Activated T-helper 2 cell treated with anti-CD3 and anti-CD28 coated beads, Interferon-gamma antibody, Interleukin-2, Interleukin-4, amounts not matched to agents 10 μg/mL and 5 μg/mL and 100 μg/mL, durations not matched to agents 14 hours and 24 hours and 36 hours (primary cell): ENCODE data around the gene BLOC1S4. TPM values are rescaled to one million over a fixed set of nuclear protein-coding genes. Genes with fewer than 3 reads are reported as not detected.
"Not testable (repeated sequence)": the region's sequence is repeated elsewhere in the genome, so short reads cannot be mapped to it uniquely, and the experiment has no call there.

Experiments used
- DNase-seq: peaks from one replicate; pipeline ENCODE4 v3.0.0; 2021; ENCODE audit warnings: low spot score
- H3K27ac Mint-ChIP-seq: one replicate; pipeline ENCODE4 v1.8.0; 2021; ENCODE audit warnings: mixed read lengths
- H3K27me3 Mint-ChIP-seq: one replicate; pipeline ENCODE4 v1.8.0; 2021; ENCODE audit warnings: low read depth, mixed read lengths
- H3K36me3 Mint-ChIP-seq: one replicate; pipeline ENCODE4 v1.8.0; 2021; ENCODE audit warnings: low read depth, mixed read lengths
- H3K4me1 Mint-ChIP-seq: one replicate; pipeline ENCODE4 v1.8.0; 2021; ENCODE audit warnings: low read depth, mixed read lengths
- H3K4me3 Mint-ChIP-seq: one replicate; pipeline ENCODE4 v1.8.0; 2021; ENCODE audit warnings: low read depth, mild to moderate bottlenecking, moderate library complexity, mixed read lengths
- H3K9me3 Mint-ChIP-seq: one replicate; pipeline ENCODE4 v1.8.0; 2021; ENCODE audit warnings: mixed read lengths
- intact Hi-C: fragments of 100-400 bp; cut with micrococcal nuclease; formaldehyde crosslinking; loops from one replicate; pipeline ENCODE4 v1.15.1; 2023
- total RNA-seq: library from RNA; stranded (reverse); gene quantifications from 2 replicates; pipeline ENCODE4 v1.2.3, GENCODE V29; 2022

The BLOC1S4 gene, protein sequence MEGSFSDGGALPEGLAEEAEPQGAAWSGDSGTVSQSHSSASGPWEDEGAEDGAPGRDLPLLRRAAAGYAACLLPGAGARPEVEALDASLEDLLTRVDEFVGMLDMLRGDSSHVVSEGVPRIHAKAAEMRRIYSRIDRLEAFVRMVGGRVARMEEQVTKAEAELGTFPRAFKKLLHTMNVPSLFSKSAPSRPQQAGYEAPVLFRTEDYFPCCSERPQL
- 18.2 and 20.8 TPM in 2 replicates for total RNA-seq

- DNase-seq: peak; percentile 87
- Mint-ChIP-seq H3K9me3 (no peaks in the 10 kb centered on the region), H3K27me3 (no peaks in the 10 kb centered on the region), H3K36me3 (peaks cover 13% of the 10 kb centered on the region), H3K27ac (peak within 1 kb of the TSS; percentile 95), H3K4me1 (peaks cover 24% of the 10 kb centered on the region), H3K4me3 (peak within 1 kb of the TSS; percentile 92)
- intact Hi-C loops: loop anchor here (1.0 to 2.0 kb wide), 2 partner anchors 42 to 353 kb away; partner anchors contain the start of gene GRPEL1
Measured at GRCh38 chr4:6716018-6716911, at the start of gene BLOC1S4. TSS of gene BLOC1S4 (plus strand) at chr4:6716174. CDS start at chr4:6716210, 36 bp downstream.

- H3K27me3 Mint-ChIP-seq: peaks cover 3% of the 10 kb centered on the region
- DNase-seq: no peak
- H3K27ac Mint-ChIP-seq: no peak overlapping the region
- H3K4me1 Mint-ChIP-seq: peaks cover 3% of the 10 kb centered on the region
- no peaks in the 10 kb centered on the region for H3K36me3 Mint-ChIP-seq
- H3K9me3 Mint-ChIP-seq: no peaks in the 10 kb centered on the region
- H3K4me3 Mint-ChIP-seq: no peak overlapping the region
- intact Hi-C loops: no loop called here
Measured at GRCh38 chr4:6668391-6668790, 47.6 kb upstream of the BLOC1S4 start.

GRCh38 chr4:6671648-6672047 is 44.3 kb upstream of the BLOC1S4 start:
- intact Hi-C loops: loop anchor here (10.0 kb wide), 1 partner anchor 97 kb away; the partner anchor contains the start of gene MAN2B2
- H3K27ac Mint-ChIP-seq: no peak overlapping the region
- H3K27me3 Mint-ChIP-seq: no peaks in the 10 kb centered on the region
- H3K4me1 Mint-ChIP-seq: peaks cover 26% of the 10 kb centered on the region
- no peak overlapping the region for H3K4me3 Mint-ChIP-seq
- peaks cover 25% of the 10 kb centered on the region for H3K36me3 Mint-ChIP-seq
- no peaks in the 10 kb centered on the region for H3K9me3 Mint-ChIP-seq
- DNase-seq: no peak

- peaks cover 30% of the 10 kb centered on the region for H3K4me1 Mint-ChIP-seq
- H3K4me3 Mint-ChIP-seq: no peak overlapping the region
- H3K27me3 Mint-ChIP-seq: no peaks in the 10 kb centered on the region
- no peak for DNase-seq
- H3K27ac Mint-ChIP-seq: no peak overlapping the region
- intact Hi-C loops: loop anchor here (10.0 kb wide), 1 partner anchor 97 kb away; the partner anchor contains the start of gene MAN2B2
- H3K36me3 Mint-ChIP-seq: peaks cover 29% of the 10 kb centered on the region
- H3K9me3 Mint-ChIP-seq: no peaks in the 10 kb centered on the region
Measured at GRCh38 chr4:6672131-6672530, 43.8 kb upstream of the BLOC1S4 start.

DNA sequence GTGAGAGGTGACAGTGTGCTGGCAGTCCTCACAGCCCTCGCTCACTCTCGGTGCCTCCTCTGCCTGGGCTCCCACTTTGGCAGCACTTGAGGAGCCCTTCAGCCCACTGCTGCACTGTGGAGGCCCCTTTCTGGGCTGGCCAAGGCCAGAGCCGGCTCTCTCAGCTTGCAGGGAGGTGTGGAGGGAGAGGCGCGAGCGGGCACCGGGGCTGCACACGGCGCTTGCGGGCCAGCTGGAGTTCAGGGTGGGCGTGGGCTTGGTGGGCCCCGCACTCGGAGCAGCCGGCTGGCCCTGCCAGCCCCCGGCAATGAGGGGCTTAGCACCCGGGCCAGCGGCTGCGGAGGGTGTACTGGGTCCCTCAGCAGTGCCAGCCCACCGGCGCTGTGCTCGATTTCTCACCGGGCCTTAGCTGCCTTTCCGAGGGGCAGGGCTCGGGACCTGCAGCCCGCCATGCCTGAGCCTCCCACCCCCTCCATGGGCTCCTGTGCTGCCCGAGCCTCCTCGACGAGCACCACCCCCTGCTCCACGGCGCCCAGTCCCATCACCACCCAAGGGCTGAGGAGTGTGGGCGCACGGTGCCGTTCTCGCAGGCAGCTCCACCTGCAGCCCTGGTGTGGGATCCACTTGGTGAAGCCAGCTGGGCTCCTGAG is 43.3 kb upstream of the BLOC1S4 start:
- H3K9me3 Mint-ChIP-seq, H3K27ac Mint-ChIP-seq, DNase-seq: not testable (repeated sequence)

GRCh38 chr4:6673191-6673659 is 42.7 kb upstream of the BLOC1S4 start:
- H3K4me1 Mint-ChIP-seq: peaks cover 37% of the 10 kb centered on the region
- H3K27me3 Mint-ChIP-seq, H3K9me3 Mint-ChIP-seq: not testable (repeated sequence)
- peak overlapping the region; percentile 92 for H3K4me3 Mint-ChIP-seq
- peak; percentile 55 for DNase-seq
- intact Hi-C loops: loop anchor here (10.0 kb wide), 1 partner anchor 98 kb away; the partner anchor contains the start of gene MAN2B2
- peak overlapping the region; percentile 95 for H3K27ac Mint-ChIP-seq
- H3K36me3 Mint-ChIP-seq: peaks cover 38% of the 10 kb centered on the region

More for the DNA sequence above, 43.3 kb upstream of the BLOC1S4 start:
- Mint-ChIP-seq H3K4me1 (peaks cover 35% of the 10 kb centered on the region), H3K36me3 (peaks cover 35% of the 10 kb centered on the region), H3K4me3 (peak overlapping the region; percentile 92)
- H3K27me3 Mint-ChIP-seq: not testable (repeated sequence)
- intact Hi-C loops: loop anchor here (10.0 kb wide), 1 partner anchor 98 kb away; the partner anchor contains the start of gene MAN2B2

GRCh38 chr4:6673660-6674499 is 42.1 kb upstream of the BLOC1S4 start:
- H3K4me3 Mint-ChIP-seq: peak overlapping the region; percentile 92
- no peaks in the 10 kb centered on the region for H3K9me3 Mint-ChIP-seq
- peaks cover 41% of the 10 kb centered on the region for H3K4me1 Mint-ChIP-seq
- intact Hi-C loops: loop anchor here (1.0 to 10.0 kb wide), 8 partner anchors 15 to 394 kb away; partner anchors contain the start of genes BLOC1S4, GRPEL1, KIAA0232 and MAN2B2
- H3K36me3 Mint-ChIP-seq: peaks cover 45% of the 10 kb centered on the region
- DNase-seq: peak; percentile 94
- peak overlapping the region; percentile 95 for H3K27ac Mint-ChIP-seq
- H3K27me3 Mint-ChIP-seq: no peaks in the 10 kb centered on the region

GRCh38 chr4:6674500-6675149 is 41.3 kb upstream of the BLOC1S4 start:
- peaks cover 52% of the 10 kb centered on the region for H3K36me3 Mint-ChIP-seq
- DNase-seq: peak; percentile 62
- intact Hi-C loops: loop anchor here (1.0 to 10.0 kb wide), 9 partner anchors 15 to 394 kb away; partner anchors contain the start of genes BLOC1S4, GRPEL1, KIAA0232 and MAN2B2
- peak overlapping the region; percentile 93 for H3K27ac Mint-ChIP-seq
- H3K9me3 Mint-ChIP-seq: no peaks in the 10 kb centered on the region
- peaks cover 41% of the 10 kb centered on the region for H3K4me1 Mint-ChIP-seq
- H3K27me3 Mint-ChIP-seq: no peaks in the 10 kb centered on the region
- H3K4me3 Mint-ChIP-seq: peak overlapping the region; percentile 92

DNA sequence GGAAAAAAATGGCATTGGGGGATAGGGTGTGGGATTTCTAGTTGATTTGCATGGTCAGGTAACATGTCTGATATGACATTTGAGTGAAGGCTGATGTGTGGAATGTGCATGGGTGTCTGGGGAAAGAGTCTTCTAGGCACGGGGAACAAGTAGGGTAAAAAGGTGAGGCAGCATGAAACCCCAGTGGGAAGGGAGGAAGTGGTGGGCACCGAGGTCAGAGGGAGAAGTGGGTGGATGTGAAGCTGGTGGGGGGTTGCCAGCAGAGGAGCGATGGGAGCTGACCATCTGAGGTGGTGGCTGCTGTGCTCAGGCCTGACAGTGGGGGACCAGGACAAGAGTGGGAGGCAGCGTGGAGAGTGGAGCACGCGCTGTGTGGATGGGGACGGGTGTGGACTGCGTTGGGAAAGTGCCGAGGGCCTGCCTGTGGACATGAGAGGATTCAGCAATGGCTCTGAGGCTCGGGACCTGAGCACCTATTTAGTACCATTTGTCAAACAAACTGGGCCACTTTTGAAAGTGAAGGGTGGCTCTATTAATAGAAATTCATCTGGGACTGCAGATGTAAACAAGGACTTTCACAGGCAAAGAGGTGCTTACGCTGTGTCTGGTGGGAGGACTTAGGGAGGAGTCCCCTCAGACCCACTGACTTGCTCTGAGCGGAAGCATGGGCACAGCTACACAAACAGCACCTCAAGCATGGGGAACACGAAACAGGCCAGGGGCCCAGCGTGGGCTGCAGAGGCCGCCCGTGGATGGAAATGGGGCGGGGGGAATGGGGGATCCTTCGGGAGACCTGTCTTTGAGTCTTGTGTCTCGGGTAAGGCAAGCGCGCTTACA is 39.0 kb upstream of the BLOC1S4 start:
- Mint-ChIP-seq H3K36me3 (peaks cover 75% of the 10 kb centered on the region), H3K4me3 (peak overlapping the region; percentile 92), H3K27ac (peak overlapping the region; percentile 63), H3K9me3 (no peaks in the 10 kb centered on the region), H3K27me3 (no peaks in the 10 kb centered on the region), H3K4me1 (peaks cover 41% of the 10 kb centered on the region)
- DNase-seq: no peak
- intact Hi-C loops: loop anchor here (5.0 to 10.0 kb wide), 2 partner anchors 102 to 195 kb away; partner anchors contain the start of gene MAN2B2

- H3K27ac Mint-ChIP-seq: no peak overlapping the region
- peaks cover 26% of the 10 kb centered on the region for H3K4me1 Mint-ChIP-seq
- intact Hi-C loops: no loop called here
Measured at GRCh38 chr4:6680372-6681034, 35.5 kb upstream of the BLOC1S4 start.

More at GRCh38 chr4:6680372-6681034, 35.5 kb upstream of the BLOC1S4 start:
- no peaks in the 10 kb centered on the region for H3K9me3 Mint-ChIP-seq
- no peak for DNase-seq
- no peaks in the 10 kb centered on the region for H3K27me3 Mint-ChIP-seq
- H3K4me3 Mint-ChIP-seq: no peak overlapping the region
- peaks cover 67% of the 10 kb centered on the region for H3K36me3 Mint-ChIP-seq
